Endodermal cell (in vitro differentiated cells): ENCODE results near the gene GABPA. TPM values are rescaled to one million over a fixed set of nuclear protein-coding genes. Genes with fewer than 3 reads are reported as not detected.

Experiments used
- DNase-seq: peaks from one replicate; pipeline ENCODE4 v3.0.0-alpha.2; 2017
- H3K27ac ChIP-seq: 2 replicates; pipeline ENCODE4 v1.5.1; 2013; ENCODE audit warnings: mild to moderate bottlenecking, low read depth, low read length, moderate library complexity
- H3K27me3 ChIP-seq: 2 replicates; pipeline ENCODE4 v1.6.1; 2013; ENCODE audit warnings: mild to moderate bottlenecking, low read length, moderate library complexity; ENCODE audit not compliant: insufficient read depth, control insufficient read depth, poor library complexity, severe bottlenecking
- H3K36me3 ChIP-seq: 2 replicates; pipeline ENCODE4 v1.7.0; 2013; ENCODE audit warnings: mild to moderate bottlenecking, low read length, moderate library complexity; ENCODE audit not compliant: control insufficient read depth, insufficient read depth
- H3K4me1 ChIP-seq: one replicate; pipeline ENCODE4 v1.7.0; 2013; ENCODE audit warnings: low read length; ENCODE audit not compliant: control insufficient read depth, insufficient read depth
- H3K4me3 ChIP-seq: 2 replicates; pipeline ENCODE4 v1.5.1; 2013; ENCODE audit warnings: mild to moderate bottlenecking, low read length, moderate library complexity
- H3K9ac ChIP-seq: 2 replicates; pipeline ENCODE4 v1.6.1; 2013; ENCODE audit warnings: mild to moderate bottlenecking, low read length, moderate library complexity; ENCODE audit not compliant: poor library complexity, severe bottlenecking; ENCODE audit errors: extremely low read depth
- H3K9me3 ChIP-seq: 2 replicates; pipeline ENCODE4 v1.6.1; 2013; ENCODE audit warnings: mild to moderate bottlenecking, low read length, moderate library complexity; ENCODE audit not compliant: control insufficient read depth
- H3K27ac Mint-ChIP-seq: 2 replicates; pipeline ENCODE4 v1.8.0; 2020; ENCODE audit warnings: mixed read lengths
- H3K27me3 Mint-ChIP-seq: 2 replicates; pipeline ENCODE4 v1.8.0; 2021; ENCODE audit warnings: mild to moderate bottlenecking, mixed read lengths; ENCODE audit not compliant: insufficient read depth
- H3K36me3 Mint-ChIP-seq: 2 replicates; pipeline ENCODE4 v1.8.0; 2020; ENCODE audit warnings: low read depth, mixed read lengths
- H3K4me1 Mint-ChIP-seq: 2 replicates; pipeline ENCODE4 v1.8.0; 2020; ENCODE audit warnings: mixed read lengths
- H3K4me3 Mint-ChIP-seq: 2 replicates; pipeline ENCODE4 v1.8.0; 2020; ENCODE audit warnings: mild to moderate bottlenecking, moderate library complexity, mixed read lengths
- H3K9me3 Mint-ChIP-seq: 2 replicates; pipeline ENCODE4 v1.8.0; 2020; ENCODE audit warnings: mild to moderate bottlenecking, mixed read lengths
- CTCF ChIP-seq: fragments of 200-600 bp; sonication (generic); conservative IDR thresholded peaks from 2 replicates; pipeline ENCODE4 v1.5.0; 2021; ENCODE audit warnings: antibody characterized with exemption, mild to moderate bottlenecking
- WGBS, 2 experiments: methylation state at CpG; one replicate each; pipeline versions ENCODE4 v1.1.5 to v1.1.7; 2013; ENCODE audit warnings: missing lambda C conversion rate in 2 of 2, mixed read lengths in 1 of 2; ENCODE audit not compliant: insufficient coverage in 1 of 2, insufficient read length in 1 of 2; 5-methylcytosine and 5-hydroxymethylcytosine counted together
- total RNA-seq, 2 donors: library from RNA; stranded (reverse); fragmentation: NEBNext Ultra II Directional in 1 of 2; extraction: Animal tissue kit (Norgen Biotek cat#: 25700) in 1 of 2; gene quantifications; 2 replicates in 1 of 2; 3 replicates in 1 of 2; pipeline ENCODE4 v1.2.1, GENCODE V29; 2021

GABPA gene
- total RNA-seq, 2 donors from 2014 or later = 30.4 to 35.3 TPM

- Mint-ChIP-seq H3K36me3 (peaks cover 46% of the 10 kb centered on the region), H3K4me3 (no peak overlapping the region), H3K27me3 (no peaks in the 10 kb centered on the region), H3K27ac (no peak overlapping the region), H3K4me1 (no peaks in the 10 kb centered on the region), H3K9me3 (no peaks in the 10 kb centered on the region)
- H3K9ac ChIP-seq = no peak overlapping the region
- H3K27ac ChIP-seq = no peak overlapping the region
- TF ChIP-seq CTCF = no peak
- no peaks in the 10 kb centered on the region for H3K4me1 ChIP-seq
- DNase-seq = no peak
- 92 to 100% methylated on average over 1 to 3 of the region's 3 CpGs for WGBS, 2 experiments
- peaks cover 83% of the 10 kb centered on the region for H3K36me3 ChIP-seq
- H3K27me3 ChIP-seq = no peaks in the 10 kb centered on the region
- no peaks in the 10 kb centered on the region for H3K9me3 ChIP-seq
- no peak overlapping the region for H3K4me3 ChIP-seq
Measured at GRCh38 chr21:25760061-25760460, 25.3 kb downstream of the GABPA start.

GRCh38 chr21:25760677-25761076, 25.9 kb downstream of the GABPA start:
- H3K4me1 Mint-ChIP-seq = no peaks in the 10 kb centered on the region
- no peak for DNase-seq
- H3K27me3 Mint-ChIP-seq = no peaks in the 10 kb centered on the region
- H3K4me3 ChIP-seq = no peak overlapping the region
- no peaks in the 10 kb centered on the region for H3K27me3 ChIP-seq
- no peak overlapping the region for H3K27ac Mint-ChIP-seq
- H3K36me3 ChIP-seq = peaks cover 83% of the 10 kb centered on the region
- H3K27ac ChIP-seq = no peak overlapping the region
- no peak overlapping the region for H3K4me3 Mint-ChIP-seq
- no peaks in the 10 kb centered on the region for H3K9me3 Mint-ChIP-seq
- no peaks in the 10 kb centered on the region for H3K9me3 ChIP-seq
- no peak overlapping the region for H3K9ac ChIP-seq
- H3K36me3 Mint-ChIP-seq = peaks cover 46% of the 10 kb centered on the region
- no peaks in the 10 kb centered on the region for H3K4me1 ChIP-seq
- WGBS, 2 experiments = 100% methylated on average over 1 of the region's 1 CpG; no CpG with 5 or more reads in 1 of the 2 experiments
- TF ChIP-seq CTCF = no peak

- Mint-ChIP-seq H3K27me3 (no peaks in the 10 kb centered on the region), H3K9me3 (no peaks in the 10 kb centered on the region), H3K4me1 (no peaks in the 10 kb centered on the region), H3K27ac (no peak overlapping the region), H3K36me3 (peaks cover 32% of the 10 kb centered on the region), H3K4me3 (no peak overlapping the region)
- no peak for DNase-seq
- Histone ChIP-seq H3K9ac (no peak overlapping the region), H3K36me3 (peaks cover 77% of the 10 kb centered on the region), H3K27ac (no peak overlapping the region), H3K4me3 (no peak overlapping the region), H3K27me3 (no peaks in the 10 kb centered on the region), H3K9me3 (no peaks in the 10 kb centered on the region), H3K4me1 (no peaks in the 10 kb centered on the region)
- 100% methylated on average over 1 of the region's 3 CpGs; no CpG with 5 or more reads in 1 of the 2 experiments for WGBS, 2 experiments
- no peak for TF ChIP-seq CTCF
Measured at GRCh38 chr21:25764065-25764464, 29.3 kb downstream of the GABPA start.
